HEK293T (cell line): ENCODE data around the gene SCN10A.

Experiments
- CTCF ChIA-PET: fragments of 350-600 bp; formaldehyde crosslinking; extraction: SDS; loops from one replicate; lab custom pipeline; 2021; ENCODE audit warnings: antibody characterized with exemption, inconsistent platforms; lab: Yijun Ruan, JAX
- POLR2A ChIA-PET: fragments of 350-600 bp; formaldehyde crosslinking; extraction: SDS; loops from one replicate; lab custom pipeline; 2020; ENCODE audit warnings: antibody characterized with exemption, inconsistent platforms; lab: Yijun Ruan, JAX
- DNase-seq: peaks from one replicate; pipeline ENCODE4 v3.0.0; 2012; ENCODE audit warnings: mixed read lengths; ENCODE audit errors: extremely low spot score
- ARNT ChIP-seq: fragments of 450-650 bp; IDR thresholded peaks from 2 replicates; pipeline ENCODE4 v1.6.1; 2017; ENCODE audit warnings: mild to moderate bottlenecking
- BHLHE40 ChIP-seq: fragments of 450-650 bp; IDR thresholded peaks from 2 replicates; pipeline ENCODE4 v1.6.1; 2016; ENCODE audit warnings: mild to moderate bottlenecking, moderate library complexity, borderline replicate concordance
- CTBP1 ChIP-seq: fragments of 450-650 bp; IDR thresholded peaks from 2 replicates; pipeline ENCODE4 v1.6.1; 2016; ENCODE audit warnings: borderline replicate concordance
- ELF4 ChIP-seq: fragments of 450-650 bp; IDR thresholded peaks from 2 replicates; pipeline ENCODE4 v1.6.1; 2017; ENCODE audit warnings: antibody characterized with exemption
- FOXA1 ChIP-seq: fragments of 450-650 bp; IDR thresholded peaks from 2 replicates; pipeline ENCODE4 v1.6.1; 2016; ENCODE audit warnings: mild to moderate bottlenecking
- FOXK2 ChIP-seq: fragments of 450-650 bp; IDR thresholded peaks from 2 replicates; pipeline ENCODE4 v1.6.1; 2016; ENCODE audit warnings: mild to moderate bottlenecking
- FOXM1 ChIP-seq: fragments of 450-650 bp; IDR thresholded peaks from 2 replicates; pipeline ENCODE4 v1.6.1; 2017; ENCODE audit warnings: mild to moderate bottlenecking, borderline replicate concordance
- HDGF ChIP-seq: fragments of 450-650 bp; IDR thresholded peaks from 2 replicates; pipeline ENCODE4 v1.6.1; 2017; ENCODE audit warnings: antibody characterized with exemption, borderline replicate concordance
- L3MBTL2 ChIP-seq: fragments of 450-650 bp; conservative IDR thresholded peaks from 2 replicates; pipeline ENCODE4 v1.6.1; 2016; ENCODE audit warnings: mild to moderate bottlenecking
- LEF1 ChIP-seq: fragments of 450-650 bp; IDR thresholded peaks from 2 replicates; pipeline ENCODE4 v1.6.1; 2017; ENCODE audit warnings: mild to moderate bottlenecking, borderline replicate concordance
- NFRKB ChIP-seq: fragments of 450-650 bp; IDR thresholded peaks from 2 replicates; pipeline ENCODE4 v1.6.1; 2016; ENCODE audit warnings: mild to moderate bottlenecking, moderate library complexity
- SP1 ChIP-seq: fragments of 450-650 bp; IDR thresholded peaks from 2 replicates; pipeline ENCODE4 v1.6.1; 2017
- SUZ12 ChIP-seq: fragments of 450-650 bp; IDR thresholded peaks from 2 replicates; pipeline ENCODE4 v1.6.1; 2016; ENCODE audit warnings: mild to moderate bottlenecking
- TARDBP ChIP-seq: fragments of 450-650 bp; IDR thresholded peaks from 2 replicates; pipeline ENCODE4 v1.6.1; 2016
- ZNF384 ChIP-seq: fragments of 450-650 bp; IDR thresholded peaks from 2 replicates; pipeline ENCODE4 v1.6.1; 2016
- TF ChIP-seq, protein P1 (sequence below): fragments of 450-650 bp; IDR thresholded peaks from 2 replicates; pipeline ENCODE4 v1.6.1; 2016

SCN10A gene

DNA sequence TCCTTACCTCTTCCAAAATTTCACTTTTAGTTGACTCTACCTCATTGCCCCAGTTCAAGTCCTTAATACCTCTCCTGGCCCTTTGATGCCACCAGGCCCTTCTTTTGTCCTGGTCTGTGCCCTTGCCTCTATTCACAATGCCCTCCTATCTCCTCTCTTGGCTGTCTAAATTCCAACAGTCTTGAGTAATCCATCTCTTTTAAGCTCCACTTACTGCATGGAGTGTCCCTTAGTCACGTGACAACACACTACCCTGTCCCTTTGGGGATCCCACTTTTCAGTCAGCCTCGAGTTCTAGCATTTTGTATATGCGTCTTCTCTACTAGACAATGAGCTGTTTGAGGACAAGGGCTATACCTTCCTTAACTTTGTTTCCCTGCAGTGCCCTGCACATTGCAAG lies 113.8 kb downstream of the SCN10A start:
- CTCF ChIA-PET: interaction anchor here (0.7 kb wide), 1 partner anchor 259 kb away, joined by 3 read pairs; no protein-coding TSS in a partner anchor
- POLR2A ChIA-PET: no interaction called here
- DNase-seq: no peak
- TF ChIP-seq LEF1 (no peak), HDGF (no peak), ELF4 (no peak), SUZ12 (no peak), BHLHE40 (no peak), TARDBP (no peak), FOXK2 (no peak), NFRKB (no peak), CTBP1 (no peak), ZNF384 (no peak), SP1 (no peak), ARNT (no peak), FOXM1 (no peak), L3MBTL2 (no peak), FOXA1 (no peak)
- TF ChIP-seq, protein P1, sequence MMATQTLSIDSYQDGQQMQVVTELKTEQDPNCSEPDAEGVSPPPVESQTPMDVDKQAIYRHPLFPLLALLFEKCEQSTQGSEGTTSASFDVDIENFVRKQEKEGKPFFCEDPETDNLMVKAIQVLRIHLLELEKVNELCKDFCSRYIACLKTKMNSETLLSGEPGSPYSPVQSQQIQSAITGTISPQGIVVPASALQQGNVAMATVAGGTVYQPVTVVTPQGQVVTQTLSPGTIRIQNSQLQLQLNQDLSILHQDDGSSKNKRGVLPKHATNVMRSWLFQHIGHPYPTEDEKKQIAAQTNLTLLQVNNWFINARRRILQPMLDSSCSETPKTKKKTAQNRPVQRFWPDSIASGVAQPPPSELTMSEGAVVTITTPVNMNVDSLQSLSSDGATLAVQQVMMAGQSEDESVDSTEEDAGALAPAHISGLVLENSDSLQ: no peak

DNA sequence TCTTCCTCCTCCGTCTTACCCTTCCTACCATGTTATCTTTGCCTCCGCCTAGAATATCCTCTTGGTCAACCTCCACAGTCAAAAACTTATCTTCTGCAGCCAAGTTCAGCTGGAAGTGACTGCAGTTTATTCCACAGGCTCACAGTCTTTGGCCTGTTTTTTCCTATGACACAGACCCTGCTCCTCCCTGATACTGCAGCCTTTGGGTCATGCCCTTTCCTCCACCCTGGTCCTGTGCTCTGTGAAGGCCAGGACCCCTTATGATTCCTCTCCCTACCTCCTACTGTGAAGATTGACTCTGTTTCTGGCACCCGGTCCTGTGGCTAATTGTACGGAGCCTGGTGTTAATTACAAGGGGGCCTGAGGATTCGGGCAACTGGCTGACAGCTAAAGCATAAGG lies 117.3 kb downstream of the SCN10A start:
- ChIA-PET POLR2A (no interaction called here), CTCF (interaction anchor here (1.3 kb wide), 1 partner anchor 47 kb away, joined by 3 read pairs; no protein-coding TSS in a partner anchor)
- TF ChIP-seq NFRKB: no peak
- no peak for TF ChIP-seq ZNF384
- TF ChIP-seq SUZ12: no peak
- no peak for TF ChIP-seq L3MBTL2
- no peak for TF ChIP-seq SP1
- TF ChIP-seq FOXA1: no peak
- TF ChIP-seq FOXM1: no peak
- TF ChIP-seq, protein P1: no peak

DNA sequence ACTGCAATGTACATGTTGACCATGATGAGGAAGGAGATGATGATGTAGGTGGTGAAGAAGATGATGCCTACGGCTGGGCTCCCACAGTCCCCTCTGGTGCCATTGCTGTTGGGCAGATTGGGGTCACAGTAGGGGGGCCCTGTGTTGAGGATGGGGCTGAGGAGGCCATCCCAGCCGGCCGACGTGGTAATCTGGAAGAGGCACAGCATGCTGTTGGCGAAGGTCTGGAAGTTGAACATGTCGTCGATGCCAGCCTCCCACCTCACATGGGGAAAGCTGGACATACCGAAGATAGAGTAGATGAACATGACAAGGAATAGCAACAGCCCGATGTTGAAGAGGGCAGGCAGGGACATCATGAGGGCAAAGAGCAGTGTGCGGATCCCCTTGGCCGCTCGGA lies 118.0 kb downstream of the SCN10A start:
- CTCF ChIA-PET: no interaction called here

More for the DNA sequence above, 117.3 kb downstream of the SCN10A start:
- no peak for DNase-seq

DNA sequence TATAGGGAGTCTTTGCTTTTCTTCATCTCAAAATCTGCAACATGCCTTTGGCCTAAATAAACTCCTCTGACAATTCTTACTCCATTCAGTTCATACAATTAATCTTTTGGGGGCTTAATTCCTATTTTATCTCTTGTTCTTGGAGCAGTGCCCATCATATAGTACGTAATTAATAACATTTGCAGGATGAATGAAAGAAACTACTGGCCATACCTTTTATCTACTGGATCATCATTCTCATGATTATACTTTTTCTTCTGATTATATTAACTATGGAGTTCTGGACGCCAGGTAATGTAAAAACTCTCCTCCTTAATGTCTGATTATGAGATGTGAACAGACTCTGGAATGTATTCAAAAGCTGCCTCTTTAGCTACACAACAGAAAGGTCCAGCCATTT lies 120.0 kb downstream of the SCN10A start:
- CTCF ChIA-PET: no interaction called here
- DNase-seq: no peak
- POLR2A ChIA-PET: no interaction called here
- TF ChIP-seq SP1 (no peak), NFRKB (no peak)

More for the DNA sequence above, 118.0 kb downstream of the SCN10A start:
- no peak for DNase-seq
- POLR2A ChIA-PET: no interaction called here
- TF ChIP-seq TARDBP (no peak), NFRKB (no peak), ARNT (no peak), HDGF (no peak), CTBP1 (no peak)

DNA sequence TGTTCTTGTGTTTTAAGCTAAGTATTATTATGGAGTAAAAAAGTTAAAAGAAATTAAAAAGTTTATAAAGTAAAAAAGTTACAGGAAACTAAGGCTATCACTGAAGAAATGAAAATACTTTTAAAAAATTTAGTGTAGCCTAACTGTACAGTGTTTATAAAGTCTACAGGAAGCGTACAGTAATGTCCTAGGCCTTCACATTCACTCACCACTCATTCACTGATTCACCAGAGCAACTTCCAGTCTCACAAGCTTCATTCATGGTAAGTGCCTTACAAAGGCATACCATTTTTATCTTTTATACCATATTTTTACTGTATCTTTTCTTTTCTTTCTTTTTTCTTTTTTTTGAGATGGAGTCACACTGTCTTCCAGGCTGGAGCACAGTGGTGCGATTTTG lies 125.8 kb downstream of the SCN10A start:
- CTCF ChIA-PET: no interaction called here
- POLR2A ChIA-PET: no interaction called here
- TF ChIP-seq, protein P1: no peak
- TF ChIP-seq LEF1 (no peak), ZNF384 (no peak), TARDBP (no peak), CTBP1 (no peak)

DNA sequence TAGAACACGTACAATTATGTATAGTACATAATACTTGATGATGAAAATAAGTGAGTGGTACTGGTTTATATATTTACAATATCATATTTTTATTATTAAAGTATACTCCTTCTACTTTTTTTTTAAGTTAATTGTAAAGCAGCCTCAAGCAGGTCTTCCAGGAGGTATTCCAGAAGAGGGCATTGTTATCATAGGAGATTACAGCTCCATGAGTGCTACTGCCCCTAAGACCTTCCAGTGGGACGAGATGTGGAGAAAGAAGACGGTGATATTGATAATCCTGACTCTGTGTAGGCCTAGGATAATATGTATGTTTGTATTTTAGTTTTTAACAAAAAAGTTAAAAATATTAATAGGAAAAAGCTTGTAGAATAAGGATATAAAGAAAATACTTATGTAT lies 126.2 kb downstream of the SCN10A start:
- CTCF ChIA-PET: no interaction called here
- POLR2A ChIA-PET: no interaction called here

More for the DNA sequence above, 125.8 kb downstream of the SCN10A start:
- no peak for DNase-seq

More for the DNA sequence above, 126.2 kb downstream of the SCN10A start:
- no peak for TF ChIP-seq BHLHE40
- TF ChIP-seq, protein P1: no peak
- no peak for TF ChIP-seq ELF4
- TF ChIP-seq LEF1: no peak
- no peak for TF ChIP-seq HDGF
- TF ChIP-seq SP1: no peak
- no peak for TF ChIP-seq FOXM1
- TF ChIP-seq CTBP1: no peak
- TF ChIP-seq ARNT: no peak
- no peak for TF ChIP-seq NFRKB
- TF ChIP-seq FOXK2: no peak
- TF ChIP-seq SUZ12: no peak
- TF ChIP-seq L3MBTL2: no peak
- TF ChIP-seq TARDBP: no peak
- no peak for TF ChIP-seq ZNF384
- no peak for TF ChIP-seq FOXA1
- DNase-seq: no peak
